Umbilical cord (tissue), 2 donors: ENCODE data around the gene ROS1. TPM values are rescaled to one million over a fixed set of nuclear protein-coding genes. Genes with fewer than 3 reads are reported as not detected.

Experiments used
- DNase-seq: peaks from one replicate; pipeline ENCODE4 v3.0.0-alpha.2; 2015; ENCODE audit warnings: low spot score
- total RNA-seq: library from RNA; depleted of rRNA; stranded (reverse); fragments of >200 nt; gene quantifications from one replicate; pipeline ENCODE4 v1.2.3, GENCODE V29; 2014; ENCODE audit warnings: low replicate concordance; ENCODE audit not compliant: insufficient read depth

Gene ROS1
- total RNA-seq, 1 donor from 2014 or later = 12.0 TPM

GRCh38 chr6:117311310-117311709 lies 114.4 kb downstream of the ROS1 start:
- no peak for DNase-seq

- DNase-seq = no peak
Observed at GRCh38 chr6:117309611-117310010, 116.1 kb downstream of the ROS1 start.

GRCh38 chr6:117309069-117309468 lies 116.7 kb downstream of the ROS1 start:
- DNase-seq = no peak

DNA sequence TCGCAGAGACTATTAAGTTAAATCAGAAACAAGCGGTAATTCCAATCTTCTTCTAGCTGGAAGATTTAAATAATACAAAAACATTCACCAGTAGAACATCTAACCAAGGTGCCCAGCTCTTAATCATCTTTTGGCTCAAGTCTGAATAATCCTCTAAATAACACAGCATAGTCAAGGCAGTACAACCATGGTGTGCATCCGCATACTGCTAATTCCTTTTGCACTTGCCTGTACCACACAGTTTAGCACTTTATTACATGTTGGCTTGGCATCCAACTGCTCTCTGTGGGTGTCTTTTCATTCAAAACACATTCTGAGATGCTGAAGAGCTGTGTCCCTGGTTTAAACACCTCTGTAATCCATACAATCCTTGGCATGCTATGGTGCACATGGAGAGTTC lies 118.1 kb downstream of the ROS1 start:
- DNase-seq = no peak

- DNase-seq = no peak
Observed at GRCh38 chr6:117306227-117306790, 119.4 kb downstream of the ROS1 start.

GRCh38 chr6:117304446-117304845 lies 121.3 kb downstream of the ROS1 start:
- no peak for DNase-seq

- no peak for DNase-seq
Observed at GRCh38 chr6:117303323-117303722, 122.4 kb downstream of the ROS1 start.

DNA sequence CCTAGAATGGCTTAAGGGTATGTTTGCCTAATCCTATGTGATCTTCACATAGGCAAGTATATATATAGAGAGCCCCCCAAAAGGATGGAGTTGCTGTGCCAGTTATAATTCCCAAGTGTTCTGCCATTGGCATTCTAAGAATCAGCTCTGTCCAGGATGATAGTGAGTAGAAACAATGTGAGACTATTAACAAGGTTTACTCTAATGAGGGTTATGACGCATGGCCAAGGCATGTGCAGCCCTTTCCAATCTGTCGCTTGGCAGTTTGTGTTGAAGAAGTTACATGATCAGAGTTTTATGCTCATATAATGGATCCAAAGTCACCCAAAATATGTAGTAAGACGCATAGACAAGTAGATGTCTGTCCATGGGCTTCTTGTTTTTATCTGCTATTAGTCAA lies 126.8 kb downstream of the ROS1 start:
- no peak for DNase-seq

DNA sequence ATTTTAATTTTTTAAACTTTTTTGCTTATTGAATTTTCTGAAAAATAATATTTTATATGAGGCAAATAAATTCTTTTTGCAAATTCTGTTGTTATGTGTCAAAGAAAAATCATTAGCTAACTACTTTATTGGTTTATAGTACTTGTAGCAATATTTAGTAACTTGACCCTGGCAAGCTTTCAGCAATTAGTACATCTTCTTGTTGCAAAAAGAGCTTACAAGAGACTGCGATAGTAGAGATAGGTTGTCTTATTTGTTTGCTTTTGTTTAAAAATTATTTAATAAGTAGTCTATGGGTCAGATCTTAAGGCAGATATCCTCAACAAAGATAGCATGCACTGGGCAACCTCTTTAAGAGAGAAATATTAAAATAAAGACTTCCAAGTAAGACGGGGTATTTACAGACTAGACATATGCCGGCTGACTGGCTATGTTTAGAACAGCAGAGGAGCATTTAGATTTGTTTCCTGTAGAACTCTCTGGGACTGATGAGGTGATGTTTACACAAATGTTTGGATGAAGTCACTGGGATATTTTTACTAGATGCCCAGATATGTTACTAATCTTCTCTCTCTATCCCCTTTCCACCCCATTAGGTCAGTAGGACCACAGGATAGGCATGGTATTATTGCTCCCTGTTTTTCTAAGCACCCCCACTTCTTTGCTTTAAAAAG lies 135.4 kb downstream of the ROS1 start:
- no peak for DNase-seq

DNA sequence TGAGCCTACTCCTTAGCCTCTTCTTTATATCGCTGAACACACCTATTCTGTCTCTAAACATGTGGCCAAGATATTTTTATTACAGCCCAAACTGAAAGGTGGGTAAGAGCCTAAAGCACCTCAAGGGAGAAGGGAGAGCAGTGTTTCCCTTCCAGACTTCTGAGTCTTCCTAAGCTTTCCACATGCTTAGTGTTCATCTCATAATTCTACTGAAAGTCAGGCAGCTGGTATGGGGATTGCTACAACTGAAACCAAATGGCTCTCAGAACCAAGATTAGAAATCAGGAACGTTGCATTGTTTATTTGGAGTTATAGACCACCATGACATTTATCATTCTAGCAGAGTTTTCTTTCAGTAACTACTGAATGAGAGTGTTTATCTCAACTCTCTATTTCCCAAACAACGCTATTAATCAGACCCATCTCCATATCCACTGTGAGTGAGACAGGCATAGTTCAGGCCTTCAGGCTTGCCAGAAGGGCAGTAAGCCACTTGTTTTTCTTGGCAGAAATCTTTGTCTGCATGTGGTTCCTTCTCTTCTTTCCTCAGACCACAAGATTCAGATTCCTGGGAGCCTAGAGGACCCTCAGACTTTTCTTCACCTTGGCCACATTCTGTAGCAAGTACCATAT lies 137.5 kb downstream of the ROS1 start:
- DNase-seq = no peak

- DNase-seq = no peak
Observed at GRCh38 chr6:117280922-117281321, 144.8 kb downstream of the ROS1 start.

DNA sequence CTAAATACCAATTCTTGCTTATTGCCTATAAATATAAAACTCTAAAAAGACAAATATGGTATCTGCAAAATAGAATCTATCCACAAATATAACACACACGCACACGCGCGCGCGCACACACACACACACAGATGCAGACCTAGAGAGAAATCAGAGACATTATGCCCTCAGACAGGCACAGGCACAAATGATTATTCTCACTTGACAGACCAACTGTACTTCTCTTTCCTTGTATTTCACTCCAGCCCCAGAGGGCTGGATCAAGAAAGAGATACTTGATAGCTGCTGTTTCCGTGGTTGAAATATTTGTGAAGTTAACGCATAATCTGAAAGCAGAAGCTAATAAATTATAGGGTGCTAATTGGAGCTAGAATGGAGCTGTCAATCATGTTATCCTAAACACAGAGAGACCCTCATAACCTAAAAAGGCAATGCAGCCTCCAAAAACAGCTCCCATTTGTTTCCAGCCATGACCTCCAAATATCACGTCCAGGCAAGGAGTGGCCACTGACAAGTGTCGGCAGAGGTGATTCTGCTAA lies 148.9 kb downstream of the ROS1 start:
- DNase-seq = no peak

GRCh38 chr6:117275711-117276110 lies 150.0 kb downstream of the ROS1 start:
- no peak for DNase-seq

GRCh38 chr6:117275205-117275604 lies 150.5 kb downstream of the ROS1 start:
- no peak for DNase-seq

DNA sequence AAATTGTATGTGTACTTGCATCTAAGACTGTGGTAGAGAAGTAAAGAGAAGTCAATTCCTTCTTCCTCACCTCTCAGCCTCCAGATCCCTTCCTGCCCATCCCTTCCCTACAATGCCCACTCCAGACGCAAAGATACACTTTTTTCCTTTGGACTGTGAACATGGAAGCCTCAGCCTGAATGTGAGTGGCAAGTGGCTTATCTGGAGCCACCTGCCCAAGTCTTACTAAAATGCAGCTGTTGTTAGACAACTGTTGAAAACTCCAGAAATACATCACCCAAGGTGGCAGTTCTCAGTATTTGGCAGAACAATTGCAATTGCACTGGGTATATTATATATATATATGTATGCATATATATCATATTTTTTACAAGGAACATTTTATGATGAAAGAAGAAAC lies 152.9 kb downstream of the ROS1 start:
- DNase-seq = no peak

DNA sequence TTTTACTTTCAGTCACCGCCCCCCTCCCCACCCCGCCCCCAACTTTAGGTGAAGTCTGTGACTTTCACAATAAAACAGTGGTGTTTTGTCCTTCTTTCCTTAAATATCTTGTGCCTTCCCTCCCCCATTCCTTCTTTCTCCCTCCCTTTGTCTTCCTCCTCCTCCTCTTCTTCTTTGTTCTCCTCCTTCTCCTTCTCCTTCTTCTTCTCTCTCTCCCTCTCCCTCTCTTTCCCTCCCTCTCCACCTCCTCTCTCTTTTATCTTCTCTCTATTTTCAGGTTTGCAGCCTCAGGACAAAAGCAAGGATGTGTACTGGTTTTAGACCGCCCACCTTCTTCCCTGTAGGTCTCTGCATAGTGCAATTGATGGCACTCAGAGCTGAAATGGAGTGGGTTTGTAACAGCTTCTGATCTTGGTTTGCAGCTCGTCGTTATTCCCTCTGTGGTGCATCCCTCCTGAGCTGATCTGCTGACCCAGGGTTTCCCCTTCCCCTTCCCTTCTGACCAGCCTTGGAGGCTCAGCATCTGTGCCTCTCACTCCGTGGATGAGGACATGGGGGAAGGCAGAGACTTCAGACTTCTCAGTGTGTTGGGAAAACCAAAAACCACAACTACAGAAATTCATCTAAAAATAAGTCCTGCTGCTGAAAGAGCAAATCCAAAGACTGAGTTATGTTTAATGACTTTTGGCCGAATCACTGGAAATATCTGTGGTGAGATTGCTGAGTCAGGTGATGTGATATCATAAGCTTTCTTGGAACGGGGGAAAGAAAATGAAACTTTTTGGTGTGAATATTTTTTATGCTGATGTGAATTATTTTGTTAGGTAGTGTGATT lies 153.5 kb downstream of the ROS1 start:
- DNase-seq = no peak

DNA sequence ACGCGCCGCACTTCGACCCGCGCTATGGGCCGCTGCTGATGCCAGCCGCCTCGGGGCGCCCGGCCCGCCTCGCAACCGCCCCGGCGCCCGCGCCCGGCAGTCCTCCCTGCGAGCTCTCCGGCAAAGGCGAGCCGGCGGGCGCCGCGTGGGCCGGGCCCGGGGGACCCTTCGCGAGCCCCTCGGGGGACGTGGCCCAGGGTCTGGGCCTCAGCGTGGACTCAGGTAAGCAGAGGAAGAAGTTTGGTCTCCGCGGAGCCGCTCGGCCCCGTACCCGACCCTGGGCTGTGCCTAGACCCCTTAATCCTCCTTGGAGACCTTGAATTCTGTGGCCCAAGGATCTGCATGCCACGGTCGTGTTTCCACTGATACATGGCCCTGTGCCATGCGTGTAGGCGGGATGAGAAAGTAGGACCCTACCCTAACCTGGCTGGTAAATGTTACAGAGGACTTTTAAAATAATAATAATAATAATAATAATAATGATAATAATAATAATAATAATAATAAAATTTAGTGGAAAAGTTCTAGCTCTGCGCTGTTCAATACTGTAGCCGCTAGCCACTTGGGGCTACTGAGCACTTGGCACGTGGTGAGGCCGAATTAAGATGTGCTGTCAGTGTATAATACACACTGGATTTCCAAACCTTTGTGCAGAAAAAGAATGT lies 154.8 kb downstream of the ROS1 start:
- DNase-seq = no peak

DNA sequence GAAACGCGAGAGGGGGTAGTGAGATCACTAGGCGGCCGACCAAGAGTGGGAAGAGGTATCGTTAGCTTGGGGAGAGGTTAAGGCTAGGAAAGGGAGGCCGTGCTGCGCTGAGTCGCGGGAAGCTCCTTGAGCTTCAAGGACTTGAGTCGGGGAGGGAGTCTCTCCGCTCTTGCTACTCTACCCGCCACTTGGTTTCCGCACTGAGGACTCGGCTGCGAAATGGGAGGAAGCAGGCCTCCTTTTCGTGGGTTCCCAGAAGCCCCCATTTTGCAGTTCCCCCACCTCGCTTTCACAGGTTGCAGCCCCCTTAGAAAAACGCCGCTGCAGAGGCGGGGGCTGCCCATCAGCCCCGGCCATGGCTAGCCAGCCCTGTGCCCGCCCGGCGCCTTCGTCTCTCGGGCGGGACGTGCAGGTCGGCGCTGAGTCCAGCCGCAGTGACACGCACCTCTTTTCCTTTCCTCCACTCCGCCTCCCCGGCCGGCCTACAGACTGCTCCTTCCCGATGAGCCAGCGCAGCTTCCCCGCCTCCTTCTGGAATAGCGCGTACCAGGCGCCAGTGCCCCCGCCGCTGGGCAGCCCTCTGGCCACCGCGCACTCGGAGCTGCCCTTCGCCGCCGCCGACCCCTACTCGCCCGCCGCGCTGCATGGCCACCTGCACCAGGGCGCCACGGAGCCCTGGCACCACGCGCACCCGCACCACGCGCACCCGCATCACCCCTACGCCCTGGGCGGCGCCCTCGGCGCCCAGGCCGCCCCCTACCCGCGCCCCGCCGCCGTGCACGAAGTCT lies 155.5 kb downstream of the ROS1 start:
- no peak for DNase-seq

GRCh38 chr6:117269638-117270054 lies 156.1 kb downstream of the ROS1 start:
- no peak for DNase-seq

- DNase-seq = no peak
Observed at GRCh38 chr6:117268924-117269323, 156.8 kb downstream of the ROS1 start.
